DND-41 (cell line): Measurements from ENCODE around the gene ABCA13.

Experiments
- ATAC-seq: fragments of 200-7000 bp; cut with Tn5 transposase; 3 replicates; pipeline ENCODE4 v1.9.1; 2021; ENCODE audit warnings: low read depth; ENCODE audit not compliant: insufficient read depth
- DNase-seq: peaks from one replicate; pipeline ENCODE4 v3.0.0-alpha.2; 2020
- H2AFZ ChIP-seq: 2 replicates; pipeline ENCODE4 v1.6.0; 2012; ENCODE audit warnings: low read depth, low read length
- H3K27ac ChIP-seq: 2 replicates; pipeline ENCODE4 v1.5.1; 2012; ENCODE audit warnings: low read length, inconsistent platforms
- H3K27me3 ChIP-seq: fragments of 200-600 bp; sonication (generic); 2 replicates; pipeline ENCODE4 v1.6.0; 2012; ENCODE audit warnings: low read length, mild to moderate bottlenecking, inconsistent platforms; ENCODE audit not compliant: insufficient read depth, poor library complexity
- H3K36me3 ChIP-seq: 2 replicates; pipeline ENCODE4 v1.5.1; 2012; ENCODE audit warnings: low read length, inconsistent platforms; ENCODE audit not compliant: insufficient read depth
- H3K4me1 ChIP-seq: 2 replicates; pipeline ENCODE4 v1.5.1; 2012; ENCODE audit warnings: mild to moderate bottlenecking, low read length; ENCODE audit not compliant: insufficient read depth
- H3K4me2 ChIP-seq: 2 replicates; pipeline ENCODE4 v1.6.0; 2012; ENCODE audit warnings: mild to moderate bottlenecking, moderate library complexity, low read length, inconsistent platforms; ENCODE audit not compliant: insufficient read depth
- H3K4me3 ChIP-seq, 2 experiments: fragments of 200-600 bp in 1 of 2; shearing (Covaris generic) in 1 of 2; 2 replicates each; pipeline ENCODE4 v1.5.1; 2012 to 2016; ENCODE audit warnings: inconsistent platforms in 2 of 2, low read length in 2 of 2, mild to moderate bottlenecking in 2 of 2, low read depth in 1 of 2, moderate library complexity in 1 of 2
- H3K79me2 ChIP-seq: 2 replicates; pipeline ENCODE4 v1.6.0; 2012; ENCODE audit warnings: low read length, inconsistent platforms; ENCODE audit not compliant: insufficient read depth
- H3K9ac ChIP-seq: 2 replicates; pipeline ENCODE4 v1.6.0; 2012; ENCODE audit warnings: low read depth, mild to moderate bottlenecking, inconsistent platforms, low read length, moderate library complexity
- H3K9me3 ChIP-seq: 2 replicates; pipeline ENCODE4 v1.5.1; 2012; ENCODE audit warnings: low read length, moderate library complexity, mild to moderate bottlenecking, inconsistent platforms; ENCODE audit not compliant: insufficient read depth, severe bottlenecking
- H4K20me1 ChIP-seq: 2 replicates; pipeline ENCODE4 v1.6.0; 2012; ENCODE audit warnings: low read length; ENCODE audit not compliant: insufficient read depth
- CTCF ChIP-seq: IDR thresholded peaks from 2 replicates; pipeline ENCODE4 v1.5.1; 2012; ENCODE audit warnings: borderline replicate concordance, low read length, moderate library complexity, mild to moderate bottlenecking; ENCODE audit not compliant: poor library complexity, severe bottlenecking; ENCODE audit errors: extremely low read depth
- EZH2 ChIP-seq: IDR thresholded peaks from 3 replicates; pipeline ENCODE4 v1.6.1; 2012; ENCODE audit warnings: borderline replicate concordance, low read depth, mild to moderate bottlenecking, moderate library complexity, low read length, inconsistent platforms; ENCODE audit not compliant: severe bottlenecking

Gene ABCA13

GRCh38 chr7:48426966-48427555 is 255.8 kb downstream of the ABCA13 start:
- Histone ChIP-seq H3K27ac (no peak overlapping the region), H3K9ac (no peak overlapping the region), H3K36me3 (no peaks in the 10 kb centered on the region), H3K9me3 (no peaks in the 10 kb centered on the region), H3K4me1 (no peaks in the 10 kb centered on the region), H4K20me1 (no peaks in the 10 kb centered on the region), H3K27me3 (no peaks in the 10 kb centered on the region), H2AFZ (no peak overlapping the region), H3K4me3 (no peak overlapping the region), H3K79me2 (no peaks in the 10 kb centered on the region), H3K4me2 (no peak overlapping the region)
- TF ChIP-seq EZH2 (no peak), CTCF (no peak)
- DNase-seq (no peak), ATAC-seq (no peak)

- DNase-seq (no peak), ATAC-seq (no peak)
- Histone ChIP-seq H4K20me1 (no peaks in the 10 kb centered on the region), H3K27me3 (no peaks in the 10 kb centered on the region), H3K36me3 (no peaks in the 10 kb centered on the region), H3K4me3 (no peak overlapping the region), H3K4me1 (no peaks in the 10 kb centered on the region), H3K9me3 (no peaks in the 10 kb centered on the region), H2AFZ (no peak overlapping the region), H3K27ac (no peak overlapping the region), H3K79me2 (no peaks in the 10 kb centered on the region), H3K4me2 (no peak overlapping the region), H3K9ac (no peak overlapping the region)
- TF ChIP-seq CTCF (no peak), EZH2 (no peak)
Observed at GRCh38 chr7:48427671-48428070, 256.4 kb downstream of the ABCA13 start.

- no peaks in the 10 kb centered on the region for H3K4me1 ChIP-seq
- no peak overlapping the region for H2AFZ ChIP-seq
- no peak overlapping the region for H3K4me3 ChIP-seq
- ATAC-seq (no peak), DNase-seq (no peak)
- H3K4me2 ChIP-seq = no peak overlapping the region
- no peaks in the 10 kb centered on the region for H3K27me3 ChIP-seq
- H3K9ac ChIP-seq = no peak overlapping the region
- no peaks in the 10 kb centered on the region for H3K9me3 ChIP-seq
- no peaks in the 10 kb centered on the region for H3K36me3 ChIP-seq
- H3K79me2 ChIP-seq = no peaks in the 10 kb centered on the region
- H3K27ac ChIP-seq = no peak overlapping the region
- TF ChIP-seq CTCF (no peak), EZH2 (no peak)
- no peaks in the 10 kb centered on the region for H4K20me1 ChIP-seq
Observed at GRCh38 chr7:48428091-48428684, 256.9 kb downstream of the ABCA13 start.

- Histone ChIP-seq H3K9ac (no peak overlapping the region), H3K27me3 (no peaks in the 10 kb centered on the region), H4K20me1 (no peaks in the 10 kb centered on the region), H3K4me1 (no peaks in the 10 kb centered on the region), H3K4me3 (no peak overlapping the region), H3K9me3 (no peaks in the 10 kb centered on the region), H3K79me2 (no peaks in the 10 kb centered on the region), H2AFZ (no peak overlapping the region), H3K4me2 (no peak overlapping the region), H3K27ac (no peak overlapping the region), H3K36me3 (no peaks in the 10 kb centered on the region)
- ATAC-seq (no peak), DNase-seq (no peak)
- TF ChIP-seq CTCF (no peak), EZH2 (no peak)
Observed at GRCh38 chr7:48429117-48429516, 257.9 kb downstream of the ABCA13 start.
